ENCODE results near the gene IFNLR1.
A peak's percentile ranks its signal among the peaks of the same experiment; 100 is the strongest.

Gene IFNLR1

DNA sequence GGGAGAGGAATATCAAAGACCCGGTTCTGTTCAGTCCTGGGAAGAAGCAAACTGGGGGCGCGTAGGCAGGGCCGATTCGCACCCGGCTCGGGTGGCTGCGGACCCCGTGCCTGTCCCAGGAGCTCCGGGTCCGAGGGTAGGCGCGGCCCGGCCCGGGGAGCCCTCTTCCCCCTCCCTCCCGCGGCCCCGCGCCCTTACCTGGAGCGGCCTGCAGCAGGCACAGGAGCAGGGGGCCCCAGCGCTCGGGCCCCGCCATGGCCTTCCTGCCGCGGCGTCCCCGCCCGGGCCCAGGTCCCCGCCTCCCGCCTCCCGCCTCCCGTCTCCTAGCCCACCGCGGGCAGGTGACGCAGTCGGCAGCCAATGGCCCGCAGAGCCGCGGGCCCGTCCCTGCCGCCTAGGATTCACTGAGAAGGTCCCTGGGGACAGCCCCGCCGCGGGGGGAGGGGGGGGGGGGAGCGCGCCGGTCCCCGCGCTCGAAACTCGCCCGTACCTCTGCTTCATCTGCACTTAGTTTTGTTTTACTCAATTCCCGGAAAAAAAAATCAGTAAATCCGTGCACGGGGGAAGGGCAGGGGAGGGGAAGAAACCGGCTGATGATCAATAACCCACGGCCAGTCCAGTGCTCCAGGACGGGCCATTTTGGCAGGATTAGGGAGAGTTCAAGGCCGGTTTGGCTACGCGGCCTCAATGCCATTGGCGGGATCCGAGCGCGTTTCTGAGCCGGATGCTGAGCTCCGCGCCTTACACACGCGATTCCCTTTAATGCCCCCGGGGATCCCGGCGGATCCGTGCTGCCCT lies at the start of gene IFNLR1:
IFNLR1 (minus strand) TSS at position 297 of the 798 bp plus-strand sequence; CDS start at position 256, 41 bp downstream.
- Mint-ChIP-seq H3K27me3 (no peaks in the 10 kb centered on the region), H3K9me3 (no peaks in the 10 kb centered on the region), H3K4me3 (peak within 1 kb of the TSS; percentile 83), H3K36me3 (ENCODE audit: low read depth) (peaks cover 7% of the 10 kb centered on the region), H3K4me1 (ENCODE audit: low read depth) (peaks cover 59% of the 10 kb centered on the region), H3K27ac (peak within 1 kb of the TSS; percentile 86)

GRCh38 chr1:24235921-24236788 lies 49.1 kb upstream of the IFNLR1 start:
- peaks cover 25% of the 10 kb centered on the region for H3K4me1 Mint-ChIP-seq (ENCODE audit: low read depth)
- H3K27ac Mint-ChIP-seq, result peak overlapping the region; percentile 34
- peaks cover 23% of the 10 kb centered on the region for H3K27me3 Mint-ChIP-seq
- no peaks in the 10 kb centered on the region for H3K36me3 Mint-ChIP-seq (ENCODE audit: low read depth)
- no peak overlapping the region for H3K4me3 Mint-ChIP-seq
- H3K9me3 Mint-ChIP-seq, result no peaks in the 10 kb centered on the region

GRCh38 chr1:24233684-24234600 lies 46.9 kb upstream of the IFNLR1 start:
- no peak overlapping the region for H3K4me3 Mint-ChIP-seq
- H3K4me1 Mint-ChIP-seq (ENCODE audit: low read depth), result peaks cover 25% of the 10 kb centered on the region
- H3K9me3 Mint-ChIP-seq, result no peaks in the 10 kb centered on the region
- peaks cover 26% of the 10 kb centered on the region for H3K27me3 Mint-ChIP-seq
- no peaks in the 10 kb centered on the region for H3K36me3 Mint-ChIP-seq (ENCODE audit: low read depth)
- H3K27ac Mint-ChIP-seq, result no peak overlapping the region

GRCh38 chr1:24231701-24232100 lies 44.6 kb upstream of the IFNLR1 start:
- Mint-ChIP-seq H3K9me3 (no peaks in the 10 kb centered on the region), H3K4me3 (no peak overlapping the region), H3K36me3 (ENCODE audit: low read depth) (no peaks in the 10 kb centered on the region), H3K27me3 (peaks cover 16% of the 10 kb centered on the region), H3K27ac (no peak overlapping the region), H3K4me1 (ENCODE audit: low read depth) (peaks cover 24% of the 10 kb centered on the region)

DNA sequence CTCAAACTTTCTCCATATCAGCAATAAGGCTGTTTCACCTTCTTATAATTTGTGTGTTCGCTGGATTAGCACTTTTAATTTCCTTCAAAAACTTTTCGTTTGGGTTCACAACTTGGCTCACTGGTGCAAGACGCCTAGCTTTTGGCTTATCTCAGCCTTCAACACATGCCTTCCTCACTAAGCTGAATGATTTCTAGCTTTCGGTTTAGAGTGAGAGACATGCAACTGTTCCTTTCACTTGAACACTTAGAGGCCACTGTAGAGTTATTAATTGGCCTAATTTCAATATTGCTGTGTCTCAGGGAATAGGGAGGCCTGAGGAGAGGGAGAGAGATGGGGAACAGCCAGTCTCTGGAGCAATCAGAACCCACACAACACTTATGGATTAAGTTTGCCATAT lies 41.2 kb upstream of the IFNLR1 start:
- Mint-ChIP-seq H3K27me3 (peaks cover 10% of the 10 kb centered on the region), H3K27ac (no peak overlapping the region), H3K9me3 (no peaks in the 10 kb centered on the region), H3K4me1 (ENCODE audit: low read depth) (peaks cover 6% of the 10 kb centered on the region), H3K4me3 (no peak overlapping the region), H3K36me3 (ENCODE audit: low read depth) (no peaks in the 10 kb centered on the region)

GRCh38 chr1:24226749-24227148 lies 39.7 kb upstream of the IFNLR1 start:
- H3K27ac Mint-ChIP-seq, result no peak overlapping the region
- no peak overlapping the region for H3K4me3 Mint-ChIP-seq
- H3K36me3 Mint-ChIP-seq (ENCODE audit: low read depth), result no peaks in the 10 kb centered on the region
- H3K27me3 Mint-ChIP-seq, result peaks cover 17% of the 10 kb centered on the region
- H3K4me1 Mint-ChIP-seq (ENCODE audit: low read depth), result peaks cover 6% of the 10 kb centered on the region
- no peaks in the 10 kb centered on the region for H3K9me3 Mint-ChIP-seq

DNA sequence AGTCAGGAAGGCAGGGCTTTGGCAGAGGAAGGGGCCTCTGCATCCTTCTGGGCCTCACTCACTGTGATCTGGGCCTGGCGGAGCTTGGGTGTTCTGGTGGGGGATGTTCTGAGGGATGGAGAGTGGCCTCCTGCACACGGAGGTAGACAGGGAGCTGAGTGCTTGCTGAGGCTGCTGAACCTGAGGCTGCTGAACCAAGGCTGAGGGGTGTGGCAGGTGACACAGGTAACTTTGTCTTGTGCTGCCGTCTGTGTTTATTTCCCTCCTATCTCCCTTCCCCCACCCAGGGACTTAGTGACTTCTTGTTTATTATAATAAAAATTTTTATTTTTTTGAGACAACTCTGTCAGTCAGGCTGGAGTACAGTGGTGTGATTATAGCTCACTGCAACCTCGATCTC lies 37.7 kb upstream of the IFNLR1 start:
- H3K27me3 Mint-ChIP-seq, result peaks cover 20% of the 10 kb centered on the region
- no peaks in the 10 kb centered on the region for H3K9me3 Mint-ChIP-seq
- H3K27ac Mint-ChIP-seq, result no peak overlapping the region
- no peak overlapping the region for H3K4me3 Mint-ChIP-seq
- H3K36me3 Mint-ChIP-seq (ENCODE audit: low read depth), result no peaks in the 10 kb centered on the region
- peaks cover 6% of the 10 kb centered on the region for H3K4me1 Mint-ChIP-seq (ENCODE audit: low read depth)

GRCh38 chr1:24224086-24224485 lies 37.0 kb upstream of the IFNLR1 start:
- Mint-ChIP-seq H3K9me3 (no peaks in the 10 kb centered on the region), H3K4me3 (no peak overlapping the region), H3K27ac (no peak overlapping the region), H3K27me3 (peaks cover 23% of the 10 kb centered on the region), H3K36me3 (ENCODE audit: low read depth) (no peaks in the 10 kb centered on the region), H3K4me1 (ENCODE audit: low read depth) (peaks cover 6% of the 10 kb centered on the region)

- Mint-ChIP-seq H3K36me3 (ENCODE audit: low read depth) (no peaks in the 10 kb centered on the region), H3K4me1 (ENCODE audit: low read depth) (peaks cover 6% of the 10 kb centered on the region), H3K27ac (no peak overlapping the region), H3K4me3 (no peak overlapping the region), H3K27me3 (peaks cover 33% of the 10 kb centered on the region), H3K9me3 (no peaks in the 10 kb centered on the region)
Observed at GRCh38 chr1:24222793-24223192, 35.7 kb upstream of the IFNLR1 start.

DNA sequence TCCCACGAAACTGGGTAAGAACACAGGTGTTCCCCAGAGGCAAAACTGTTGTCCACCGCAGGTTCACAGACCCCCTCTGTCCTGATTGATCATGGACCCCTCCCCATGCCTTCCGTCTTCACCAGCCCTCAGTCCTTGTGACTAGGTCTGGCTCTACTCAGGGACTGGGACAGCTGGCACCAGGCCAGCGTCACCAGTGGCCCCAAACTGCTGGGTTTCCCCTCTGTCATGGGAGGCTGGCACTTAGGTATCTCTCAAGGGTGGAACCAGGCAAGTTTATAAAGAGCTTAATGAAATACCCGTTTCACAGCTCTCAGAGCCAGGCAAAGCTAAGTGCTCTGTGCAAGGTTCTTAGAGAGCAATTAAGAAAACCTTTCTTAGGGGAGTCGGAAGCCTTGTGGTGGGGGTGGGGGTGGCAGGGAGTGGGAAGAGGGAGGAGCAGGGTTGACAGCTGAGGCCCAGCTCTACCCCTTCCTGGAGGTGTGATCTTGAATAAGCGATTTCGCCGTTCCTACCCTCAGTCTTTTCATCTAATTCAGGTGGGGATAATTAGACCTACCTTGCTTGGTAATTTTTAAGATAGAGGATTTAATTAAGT lies 35.0 kb upstream of the IFNLR1 start:
- peaks cover 6% of the 10 kb centered on the region for H3K4me1 Mint-ChIP-seq (ENCODE audit: low read depth)
- H3K27ac Mint-ChIP-seq, result no peak overlapping the region
- no peaks in the 10 kb centered on the region for H3K9me3 Mint-ChIP-seq
- H3K27me3 Mint-ChIP-seq, result peaks cover 36% of the 10 kb centered on the region
- H3K36me3 Mint-ChIP-seq (ENCODE audit: low read depth), result no peaks in the 10 kb centered on the region
- H3K4me3 Mint-ChIP-seq, result no peak overlapping the region

DNA sequence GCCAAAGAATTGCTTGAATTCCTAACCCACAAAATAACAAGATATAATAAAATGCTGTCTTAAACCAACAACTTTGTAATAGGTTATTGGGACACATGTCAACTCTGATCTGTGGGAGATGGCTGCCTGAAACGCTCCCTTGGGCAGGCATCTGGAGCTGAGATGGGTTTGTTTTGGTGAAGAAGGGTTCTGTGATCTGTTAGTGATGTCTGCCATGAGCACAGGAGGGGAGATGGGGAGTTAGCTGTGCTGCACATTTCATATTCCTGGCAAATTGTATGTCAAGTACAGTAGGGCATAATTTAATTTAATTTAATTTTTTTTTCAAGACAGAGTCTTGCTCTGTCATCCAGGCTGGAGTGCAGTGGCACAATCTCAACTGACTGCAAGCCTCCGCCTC lies 34.2 kb upstream of the IFNLR1 start:
- Mint-ChIP-seq H3K4me1 (ENCODE audit: low read depth) (no peaks in the 10 kb centered on the region), H3K27me3 (peaks cover 36% of the 10 kb centered on the region), H3K4me3 (no peak overlapping the region), H3K27ac (no peak overlapping the region), H3K9me3 (no peaks in the 10 kb centered on the region), H3K36me3 (ENCODE audit: low read depth) (no peaks in the 10 kb centered on the region)

DNA sequence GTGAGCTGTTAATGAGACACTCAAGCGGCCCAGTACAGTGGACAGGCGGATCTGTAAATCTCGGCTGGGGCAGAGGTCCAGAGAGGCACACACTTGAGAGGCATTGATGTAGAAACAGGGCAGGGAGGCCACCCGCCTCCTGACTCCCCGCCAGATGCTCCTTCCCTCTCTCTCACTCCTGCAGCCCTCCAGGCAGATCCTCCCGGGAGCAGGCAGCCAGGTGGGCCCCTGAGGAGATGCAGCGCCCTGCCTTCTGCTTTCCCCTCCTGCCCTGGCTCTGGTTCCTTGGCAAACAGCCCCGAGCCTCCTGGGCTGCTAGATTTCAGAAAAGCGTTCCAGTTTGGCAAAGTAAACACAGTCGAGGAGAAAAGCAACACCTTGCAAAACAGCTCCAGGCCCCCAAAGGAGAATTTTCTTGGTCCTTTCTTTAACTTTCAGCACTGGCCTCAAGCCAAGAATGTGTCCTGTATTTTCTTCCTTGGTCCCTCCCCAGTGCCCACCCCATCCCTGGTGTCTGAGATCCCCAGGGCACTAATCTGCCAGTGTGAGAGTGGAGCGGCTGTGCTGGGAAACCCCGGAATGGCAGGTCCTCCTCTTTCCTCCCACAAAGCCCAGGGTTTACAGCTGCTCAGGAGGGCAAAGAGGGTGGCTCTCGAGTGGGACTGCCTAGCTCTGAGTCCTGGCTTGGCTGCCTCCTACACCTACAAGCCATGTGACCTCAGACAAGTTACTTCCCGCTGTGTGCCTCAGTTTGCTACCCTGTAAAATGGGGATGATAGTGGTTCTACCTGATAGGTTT lies 29.4 kb upstream of the IFNLR1 start:
- H3K36me3 Mint-ChIP-seq (ENCODE audit: low read depth), result no peaks in the 10 kb centered on the region
- H3K9me3 Mint-ChIP-seq, result no peaks in the 10 kb centered on the region
- H3K27me3 Mint-ChIP-seq, result peaks cover 46% of the 10 kb centered on the region
- no peaks in the 10 kb centered on the region for H3K4me1 Mint-ChIP-seq (ENCODE audit: low read depth)
- no peak overlapping the region for H3K4me3 Mint-ChIP-seq
- no peak overlapping the region for H3K27ac Mint-ChIP-seq

- Mint-ChIP-seq H3K27me3 (peaks cover 43% of the 10 kb centered on the region), H3K4me3 (no peak overlapping the region), H3K27ac (no peak overlapping the region), H3K36me3 (ENCODE audit: low read depth) (no peaks in the 10 kb centered on the region), H3K9me3 (no peaks in the 10 kb centered on the region), H3K4me1 (ENCODE audit: low read depth) (no peaks in the 10 kb centered on the region)
Observed at GRCh38 chr1:24215226-24215814, 28.2 kb upstream of the IFNLR1 start.
